Activated gamma-delta T cell treated with anti-CD3 and anti-CD28 coated beads, Interleukin-2, amount 50 U/mL, for 16 hours (primary cell): ENCODE results near the gene LPAR3.
A peak's percentile ranks its signal among the peaks of the same experiment; 100 is the strongest.

Experiments used
- DNase-seq: peaks from one replicate; pipeline ENCODE4 v3.0.0-alpha.2; 2020; ENCODE audit warnings: low read depth

LPAR3 gene

GRCh38 chr1:84774669-84775534 is 118.1 kb downstream of the LPAR3 start:
- DNase-seq, result no peak

DNA sequence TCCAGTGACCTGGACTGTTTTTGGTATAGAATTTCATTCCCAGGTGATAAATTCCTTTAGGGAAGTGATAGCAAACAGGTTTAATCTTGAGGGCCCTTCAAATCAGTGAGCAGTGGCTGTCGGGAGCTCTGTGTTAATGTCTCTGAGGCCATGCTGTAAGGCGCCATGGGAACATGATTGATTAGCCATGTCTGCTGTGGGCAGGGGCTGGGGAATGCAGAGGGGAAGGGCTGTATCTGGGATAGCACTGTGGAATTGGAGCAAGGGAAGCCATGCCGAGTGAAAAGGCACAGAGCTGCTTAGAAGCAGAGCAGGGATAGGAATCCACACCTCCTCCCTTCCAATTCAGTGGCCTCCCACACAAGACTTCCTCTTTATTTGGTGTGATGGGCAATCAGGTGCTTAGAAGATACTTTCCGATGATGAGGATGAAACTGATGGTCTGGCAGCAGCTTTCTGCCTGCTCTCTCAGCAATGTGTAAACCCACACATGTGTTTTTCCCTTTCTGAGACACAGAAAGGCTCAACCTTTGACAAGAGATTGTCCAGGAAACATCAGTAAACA is 119.0 kb downstream of the LPAR3 start:
- DNase-seq, result no peak

DNA sequence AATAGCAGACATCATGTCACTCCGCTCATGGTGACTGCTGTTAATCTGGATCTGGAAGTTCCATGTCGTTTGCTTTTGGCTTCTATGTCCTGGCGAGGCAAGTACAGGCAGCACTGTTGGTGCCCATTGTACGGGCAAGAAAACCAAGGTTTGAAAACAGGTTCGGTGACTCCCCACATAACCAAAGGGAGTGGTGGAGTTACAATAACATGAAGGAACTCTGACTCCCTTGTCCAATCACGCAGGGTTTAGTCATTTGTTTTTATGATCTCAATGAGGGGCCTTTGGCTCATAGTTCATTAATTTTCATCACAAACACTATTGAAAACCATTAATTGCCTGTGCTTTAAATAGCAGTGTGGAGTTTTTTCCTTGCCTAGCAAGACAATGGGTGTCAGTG is 119.8 kb downstream of the LPAR3 start:
- DNase-seq, result no peak

DNA sequence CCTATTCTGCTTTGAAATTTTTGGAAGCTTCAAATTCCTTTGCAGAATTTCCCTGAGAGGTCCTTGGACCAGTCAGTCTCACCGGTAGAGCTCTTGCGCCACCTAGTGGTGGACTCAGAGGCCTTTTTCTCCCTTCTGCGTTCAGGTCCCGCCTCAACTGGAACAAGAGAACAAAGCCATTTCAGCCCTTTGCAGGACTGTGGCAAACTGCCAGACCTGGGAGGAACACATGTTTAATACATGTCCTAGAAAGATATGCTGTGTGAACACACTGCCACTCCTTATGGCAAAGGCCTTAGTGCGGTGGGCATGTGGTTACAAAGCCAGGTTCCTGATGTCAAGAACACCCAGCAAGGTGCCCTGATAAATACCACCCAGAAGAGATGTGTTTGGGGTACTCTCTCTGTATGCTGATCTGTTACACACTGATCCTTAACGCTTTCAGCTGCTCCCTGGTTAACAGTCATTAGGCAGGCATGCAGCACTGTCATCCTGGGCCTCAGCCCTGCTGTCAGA is 120.5 kb downstream of the LPAR3 start:
- DNase-seq, result peak; percentile 72

- DNase-seq, result no peak
These were observed 121.1 kb downstream of the LPAR3 start for GRCh38 chr1:84771895-84772294.

DNA sequence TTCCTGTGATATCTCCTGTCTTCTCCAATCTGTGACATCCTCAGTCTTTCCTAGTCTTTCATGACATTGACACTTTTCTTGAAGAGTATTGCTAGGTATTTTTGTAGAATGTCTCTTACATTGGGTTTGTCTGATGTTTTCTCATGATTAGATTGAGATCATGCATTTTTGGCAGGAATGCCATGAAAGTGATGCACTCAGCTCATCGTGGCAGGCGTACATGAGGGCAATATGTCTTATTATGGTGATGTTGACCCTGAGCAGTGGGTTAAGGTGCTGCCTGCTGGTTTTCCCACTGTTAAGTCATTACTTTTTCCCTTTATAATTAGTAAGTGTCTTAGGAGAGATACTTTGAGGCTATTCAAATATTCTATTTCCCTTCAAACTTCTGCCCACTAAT is 122.5 kb downstream of the LPAR3 start:
- DNase-seq, result no peak

DNA sequence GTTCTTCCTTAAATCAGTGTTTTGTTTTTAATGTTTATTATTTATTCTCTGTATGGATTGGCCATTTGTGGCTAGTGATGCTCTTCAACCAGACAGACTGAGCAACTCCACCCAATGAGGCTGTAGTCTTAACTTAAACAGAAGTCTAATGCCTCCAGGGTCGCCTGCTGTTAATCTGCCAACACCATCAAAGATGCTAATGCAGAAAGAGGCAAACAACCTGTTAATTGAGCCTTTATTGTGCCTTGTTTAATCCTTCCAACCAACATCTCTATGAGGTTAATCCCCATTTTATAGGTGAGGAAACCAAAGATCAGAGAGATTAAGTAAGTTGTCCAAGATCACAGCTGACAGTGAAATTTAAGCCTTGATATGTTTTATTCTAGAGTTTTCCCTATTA is 123.4 kb downstream of the LPAR3 start:
- no peak for DNase-seq

GRCh38 chr1:84768634-84769033 is 124.4 kb downstream of the LPAR3 start:
- DNase-seq, result no peak

GRCh38 chr1:84763912-84764680 is 128.9 kb downstream of the LPAR3 start:
- DNase-seq, result no peak

GRCh38 chr1:84762664-84763063 is 130.3 kb downstream of the LPAR3 start:
- DNase-seq, result no peak
